Nephron progenitor cell (in vitro differentiated cells): ENCODE measurements around the gene KCNH5.

Experiments used
- DNase-seq: peaks from one replicate; pipeline ENCODE4 v3.0.0; 2021
- H3K27ac Mint-ChIP-seq: 2 replicates; pipeline ENCODE4 v1.8.0; 2021; ENCODE audit warnings: mild to moderate bottlenecking, moderate library complexity, mixed read lengths
- H3K27me3 Mint-ChIP-seq: 2 replicates; pipeline ENCODE4 v1.8.0; 2021; ENCODE audit warnings: mild to moderate bottlenecking, low read depth, mixed read lengths; ENCODE audit not compliant: poor library complexity
- H3K36me3 Mint-ChIP-seq: 2 replicates; pipeline ENCODE4 v1.8.0; 2021; ENCODE audit warnings: low read depth, mixed read lengths
- H3K4me1 Mint-ChIP-seq: 2 replicates; pipeline ENCODE4 v1.8.0; 2021; ENCODE audit warnings: mixed read lengths
- H3K4me3 Mint-ChIP-seq: 2 replicates; pipeline ENCODE4 v1.8.0; 2021; ENCODE audit warnings: mild to moderate bottlenecking, moderate library complexity, mixed read lengths
- H3K9me3 Mint-ChIP-seq: 2 replicates; pipeline ENCODE4 v1.8.0; 2021; ENCODE audit warnings: mild to moderate bottlenecking, moderate library complexity, mixed read lengths
- CTCF ChIP-seq: fragments of 200-600 bp; sonication (generic); IDR thresholded peaks from 2 replicates; pipeline ENCODE4 v1.5.0; 2021; ENCODE audit warnings: antibody characterized with exemption

Gene KCNH5

GRCh38 chr14:62697461-62697860 is 347.8 kb downstream of the KCNH5 start:
- Mint-ChIP-seq H3K36me3 (no peaks in the 10 kb centered on the region), H3K4me3 (no peak overlapping the region)

GRCh38 chr14:62696929-62697328 is 348.3 kb downstream of the KCNH5 start:
- Mint-ChIP-seq H3K9me3 (no peaks in the 10 kb centered on the region), H3K36me3 (no peaks in the 10 kb centered on the region), H3K4me3 (no peak overlapping the region), H3K27me3 (no peaks in the 10 kb centered on the region), H3K27ac (no peak overlapping the region), H3K4me1 (peaks cover 13% of the 10 kb centered on the region)
- DNase-seq, result no peak
- TF ChIP-seq CTCF, result no peak

More at GRCh38 chr14:62697461-62697860, 347.8 kb downstream of the KCNH5 start:
- no peak overlapping the region for H3K27ac Mint-ChIP-seq
- H3K4me1 Mint-ChIP-seq, result peaks cover 8% of the 10 kb centered on the region
- H3K9me3 Mint-ChIP-seq, result no peaks in the 10 kb centered on the region
- no peak for TF ChIP-seq CTCF
- no peaks in the 10 kb centered on the region for H3K27me3 Mint-ChIP-seq
- DNase-seq, result no peak

GRCh38 chr14:62696331-62696924 is 348.8 kb downstream of the KCNH5 start:
- no peaks in the 10 kb centered on the region for H3K9me3 Mint-ChIP-seq
- no peak for TF ChIP-seq CTCF
- no peak for DNase-seq
- peaks cover 13% of the 10 kb centered on the region for H3K4me1 Mint-ChIP-seq
- H3K36me3 Mint-ChIP-seq, result no peaks in the 10 kb centered on the region
- no peaks in the 10 kb centered on the region for H3K27me3 Mint-ChIP-seq
- no peak overlapping the region for H3K4me3 Mint-ChIP-seq
- peak overlapping the region; percentile 64 for H3K27ac Mint-ChIP-seq

GRCh38 chr14:62694075-62694474 is 351.2 kb downstream of the KCNH5 start:
- no peak overlapping the region for H3K4me3 Mint-ChIP-seq
- H3K27ac Mint-ChIP-seq, result no peak overlapping the region
- no peaks in the 10 kb centered on the region for H3K27me3 Mint-ChIP-seq
- DNase-seq, result no peak
- H3K9me3 Mint-ChIP-seq, result peaks cover 4% of the 10 kb centered on the region
- peaks cover 13% of the 10 kb centered on the region for H3K4me1 Mint-ChIP-seq
- no peaks in the 10 kb centered on the region for H3K36me3 Mint-ChIP-seq
- TF ChIP-seq CTCF, result no peak

- peaks cover 13% of the 10 kb centered on the region for H3K4me1 Mint-ChIP-seq
- DNase-seq, result no peak
- peaks cover 18% of the 10 kb centered on the region for H3K9me3 Mint-ChIP-seq
- no peaks in the 10 kb centered on the region for H3K36me3 Mint-ChIP-seq
- H3K4me3 Mint-ChIP-seq, result no peak overlapping the region
- H3K27ac Mint-ChIP-seq, result no peak overlapping the region
- H3K27me3 Mint-ChIP-seq, result no peaks in the 10 kb centered on the region
- no peak for TF ChIP-seq CTCF
Measured at GRCh38 chr14:62692490-62693106, 352.7 kb downstream of the KCNH5 start.
